ENCODE measurements around the gene APOD.

DNA sequence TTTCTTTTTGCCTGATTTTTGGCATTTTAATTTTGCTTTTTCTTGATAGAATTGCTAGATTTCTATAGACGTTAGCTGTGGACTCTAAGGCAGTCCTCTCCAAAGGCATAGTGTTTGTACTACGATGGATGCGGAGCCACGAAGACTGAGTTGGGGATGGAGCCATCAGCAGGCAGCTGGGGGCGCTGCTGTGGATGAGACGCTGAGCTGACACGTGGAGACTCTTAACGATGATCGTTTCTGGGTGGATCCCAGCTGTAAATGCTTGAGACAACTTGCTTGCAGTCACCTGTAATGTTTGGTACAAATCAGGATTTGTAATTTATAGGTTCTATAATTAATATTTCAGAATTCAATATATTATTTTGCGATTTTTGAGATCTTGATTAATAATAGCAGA is 27.4 kb downstream of the APOD start:
- TF ChIP-seq POLR2A (IDR thresholded peaks at IDR 0.05; ENCODE audit: low read depth, low read length) (no peak), SMC3 (IDR thresholded peaks at IDR 0.05; ENCODE audit: low read depth, low read length) (no peak), NFE2L2 (IDR thresholded peaks at IDR 0.05; ENCODE audit: low read depth, low read length) (no peak), MAFK (IDR thresholded peaks at IDR 0.05; ENCODE audit: low read depth, low read length) (no peak), RAD21 (IDR thresholded peaks at IDR 0.05; ENCODE audit: low read length) (no peak), RFX5 (IDR thresholded peaks at IDR 0.05; ENCODE audit: low read depth, low read length) (no peak), MAZ (IDR thresholded peaks at IDR 0.05; ENCODE audit: borderline replicate concordance, low read depth, low read length) (no peak), CHD1 (IDR thresholded peaks at IDR 0.05; ENCODE audit: low read depth, low read length) (no peak)
- TF ChIP-seq, protein P1, sequence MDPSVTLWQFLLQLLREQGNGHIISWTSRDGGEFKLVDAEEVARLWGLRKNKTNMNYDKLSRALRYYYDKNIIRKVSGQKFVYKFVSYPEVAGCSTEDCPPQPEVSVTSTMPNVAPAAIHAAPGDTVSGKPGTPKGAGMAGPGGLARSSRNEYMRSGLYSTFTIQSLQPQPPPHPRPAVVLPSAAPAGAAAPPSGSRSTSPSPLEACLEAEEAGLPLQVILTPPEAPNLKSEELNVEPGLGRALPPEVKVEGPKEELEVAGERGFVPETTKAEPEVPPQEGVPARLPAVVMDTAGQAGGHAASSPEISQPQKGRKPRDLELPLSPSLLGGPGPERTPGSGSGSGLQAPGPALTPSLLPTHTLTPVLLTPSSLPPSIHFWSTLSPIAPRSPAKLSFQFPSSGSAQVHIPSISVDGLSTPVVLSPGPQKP (IDR thresholded peaks at IDR 0.05; ENCODE audit: borderline replicate concordance, low read depth, low read length) = no peak
- TF ChIP-seq, protein P2, sequence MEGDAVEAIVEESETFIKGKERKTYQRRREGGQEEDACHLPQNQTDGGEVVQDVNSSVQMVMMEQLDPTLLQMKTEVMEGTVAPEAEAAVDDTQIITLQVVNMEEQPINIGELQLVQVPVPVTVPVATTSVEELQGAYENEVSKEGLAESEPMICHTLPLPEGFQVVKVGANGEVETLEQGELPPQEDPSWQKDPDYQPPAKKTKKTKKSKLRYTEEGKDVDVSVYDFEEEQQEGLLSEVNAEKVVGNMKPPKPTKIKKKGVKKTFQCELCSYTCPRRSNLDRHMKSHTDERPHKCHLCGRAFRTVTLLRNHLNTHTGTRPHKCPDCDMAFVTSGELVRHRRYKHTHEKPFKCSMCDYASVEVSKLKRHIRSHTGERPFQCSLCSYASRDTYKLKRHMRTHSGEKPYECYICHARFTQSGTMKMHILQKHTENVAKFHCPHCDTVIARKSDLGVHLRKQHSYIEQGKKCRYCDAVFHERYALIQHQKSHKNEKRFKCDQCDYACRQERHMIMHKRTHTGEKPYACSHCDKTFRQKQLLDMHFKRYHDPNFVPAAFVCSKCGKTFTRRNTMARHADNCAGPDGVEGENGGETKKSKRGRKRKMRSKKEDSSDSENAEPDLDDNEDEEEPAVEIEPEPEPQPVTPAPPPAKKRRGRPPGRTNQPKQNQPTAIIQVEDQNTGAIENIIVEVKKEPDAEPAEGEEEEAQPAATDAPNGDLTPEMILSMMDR (conservative IDR thresholded peaks at IDR 0.05; ENCODE audit: low read depth, low read length) = 0 out of 2 replicates have a peak, but pooled peaks have one; percentile 17
- TF ChIP-seq, protein P3, sequence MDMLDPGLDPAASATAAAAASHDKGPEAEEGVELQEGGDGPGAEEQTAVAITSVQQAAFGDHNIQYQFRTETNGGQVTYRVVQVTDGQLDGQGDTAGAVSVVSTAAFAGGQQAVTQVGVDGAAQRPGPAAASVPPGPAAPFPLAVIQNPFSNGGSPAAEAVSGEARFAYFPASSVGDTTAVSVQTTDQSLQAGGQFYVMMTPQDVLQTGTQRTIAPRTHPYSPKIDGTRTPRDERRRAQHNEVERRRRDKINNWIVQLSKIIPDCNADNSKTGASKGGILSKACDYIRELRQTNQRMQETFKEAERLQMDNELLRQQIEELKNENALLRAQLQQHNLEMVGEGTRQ (IDR thresholded peaks at IDR 0.05; ENCODE audit: low read depth, low read length) = no peak

Data from IMR-90 (cell line).